ENCODE results near the gene F7.

DNA sequence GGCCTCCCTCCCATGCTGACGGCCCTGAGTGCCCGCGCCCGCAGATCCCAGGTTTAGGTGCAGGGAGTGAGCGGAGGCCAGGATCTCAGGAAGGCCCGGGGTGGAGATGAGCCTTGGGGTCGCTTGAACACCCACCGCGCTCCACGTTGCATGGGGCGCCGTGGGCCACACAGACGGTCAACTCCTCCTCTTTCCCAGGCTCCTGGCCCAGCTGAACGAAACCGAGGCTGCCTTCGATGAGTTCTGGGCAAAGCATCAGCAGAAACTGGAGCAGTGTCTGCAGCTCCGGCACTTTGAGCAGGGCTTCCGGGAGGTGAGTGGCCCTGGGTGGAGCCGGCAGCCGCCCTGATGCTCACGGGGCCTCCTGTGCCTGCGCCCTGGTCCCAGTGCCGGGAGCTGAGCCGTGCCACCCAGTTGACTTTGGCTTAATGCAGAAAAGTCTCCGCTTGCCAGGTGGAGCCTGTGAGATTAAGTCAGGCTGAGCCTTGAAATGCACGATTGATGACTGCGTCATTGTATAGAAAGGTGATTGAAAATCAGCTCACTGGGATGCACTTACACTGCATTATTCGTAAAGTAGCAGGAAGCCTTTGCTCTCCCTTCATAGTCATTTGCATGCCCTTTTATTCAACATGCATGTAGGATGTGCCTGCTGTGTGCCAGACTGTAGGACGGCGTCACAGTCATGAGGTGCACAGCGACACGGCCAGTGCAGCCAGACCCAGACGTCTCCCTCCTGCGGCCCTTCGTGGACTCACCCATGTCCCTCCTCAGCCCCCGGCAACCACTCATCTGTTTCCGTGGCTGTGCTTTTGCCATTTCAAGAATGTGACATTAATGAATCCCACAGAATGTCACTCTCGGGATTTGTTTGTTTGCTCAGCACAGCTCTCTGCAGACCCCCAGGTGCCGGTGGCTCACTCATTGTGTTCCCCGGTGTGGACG lies 35.5 kb upstream of the F7 start:
- TF ChIP-seq, protein P1, sequence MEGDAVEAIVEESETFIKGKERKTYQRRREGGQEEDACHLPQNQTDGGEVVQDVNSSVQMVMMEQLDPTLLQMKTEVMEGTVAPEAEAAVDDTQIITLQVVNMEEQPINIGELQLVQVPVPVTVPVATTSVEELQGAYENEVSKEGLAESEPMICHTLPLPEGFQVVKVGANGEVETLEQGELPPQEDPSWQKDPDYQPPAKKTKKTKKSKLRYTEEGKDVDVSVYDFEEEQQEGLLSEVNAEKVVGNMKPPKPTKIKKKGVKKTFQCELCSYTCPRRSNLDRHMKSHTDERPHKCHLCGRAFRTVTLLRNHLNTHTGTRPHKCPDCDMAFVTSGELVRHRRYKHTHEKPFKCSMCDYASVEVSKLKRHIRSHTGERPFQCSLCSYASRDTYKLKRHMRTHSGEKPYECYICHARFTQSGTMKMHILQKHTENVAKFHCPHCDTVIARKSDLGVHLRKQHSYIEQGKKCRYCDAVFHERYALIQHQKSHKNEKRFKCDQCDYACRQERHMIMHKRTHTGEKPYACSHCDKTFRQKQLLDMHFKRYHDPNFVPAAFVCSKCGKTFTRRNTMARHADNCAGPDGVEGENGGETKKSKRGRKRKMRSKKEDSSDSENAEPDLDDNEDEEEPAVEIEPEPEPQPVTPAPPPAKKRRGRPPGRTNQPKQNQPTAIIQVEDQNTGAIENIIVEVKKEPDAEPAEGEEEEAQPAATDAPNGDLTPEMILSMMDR (IDR thresholded peaks at IDR 0.05; ENCODE audit: low read depth, low read length): no peak
- no peak for TF ChIP-seq EZH2phosphoT487 (IDR thresholded peaks at IDR 0.05; ENCODE audit: low read depth)
